Measurements from ENCODE around the gene DLST. TPM values are rescaled to one million over a fixed set of nuclear protein-coding genes. Genes with fewer than 3 reads are reported as not detected.

The DLST gene
- total RNA-seq: 100 to 1,000 TPM in 2 of 4 donors, 10 to 100 TPM in 2; 71.3 to 157 (median 105) TPM

DNA sequence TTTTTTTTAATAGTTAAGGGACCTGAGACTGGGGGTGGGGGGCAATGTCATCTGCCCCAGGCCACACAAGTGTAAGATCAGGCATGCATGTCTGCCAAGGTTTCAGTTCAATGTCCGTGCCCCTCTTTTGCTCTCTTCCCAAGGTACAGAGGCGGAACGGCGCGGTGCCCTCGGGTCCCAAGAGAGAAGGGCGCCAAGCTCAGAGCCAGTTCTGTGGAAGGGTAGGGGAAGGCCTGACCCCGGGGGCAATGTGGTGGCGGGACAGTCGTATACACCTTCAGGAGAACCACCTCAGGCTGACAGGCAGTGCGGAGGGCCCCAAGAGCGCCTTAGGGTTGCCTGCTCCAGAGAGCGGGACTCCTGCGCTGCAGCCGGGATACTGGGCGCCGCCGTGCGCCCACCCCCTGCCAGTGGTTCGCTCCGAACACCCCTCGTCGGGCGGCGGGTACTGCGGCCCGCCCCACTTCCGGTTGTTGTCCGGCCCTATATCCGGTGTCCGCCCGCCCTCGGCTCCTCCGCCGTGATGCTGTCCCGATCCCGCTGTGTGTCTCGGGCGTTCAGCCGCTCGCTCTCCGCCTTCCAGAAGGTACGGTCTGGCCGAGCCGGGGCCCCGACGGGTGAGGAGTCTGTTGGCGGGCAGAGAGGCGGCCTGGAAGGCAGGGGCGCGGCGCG is at the start of gene DLST:
Gene DLST, plus strand, starts transcription at position 486 of the 672 bp plus-strand sequence. Its CDS starts 38 bp downstream, at position 524.
- DNase-seq: peak; percentile 68 to 77
- in situ Hi-C loops (cut with MboI; ENCODE audit: low sequenced_read_pairs in 4 of 4) (no loop called here), intact Hi-C loops (cut with DNase I; ENCODE audit: low total_unique reads) (loop anchor here (2.0 to 10.0 kb wide), 2 partner anchors 21 to 1103 kb away; partner anchors contain the start of genes IFT43 and TGFB3)
- peaks cover 0 to 7% of the 10 kb centered on the region in 2 donors for H3K36me3 ChIP-seq
- H3K9me3 ChIP-seq: no peaks in the 10 kb centered on the region
- peak within 1 kb of the TSS; percentile 94 to 99 (median 95) for H3K27ac ChIP-seq
- ATAC-seq: peak; percentile 90 to 91
- H3K4me1 ChIP-seq: peaks cover 40 to 44% of the 10 kb centered on the region in 2 donors
- H3K27me3 ChIP-seq: no peaks in the 10 kb centered on the region
- TF ChIP-seq POLR2A (IDR thresholded peaks at IDR 0.05): peak; percentile 83 to 87
- TF ChIP-seq CTCF (IDR thresholded peaks at IDR 0.05 in 4 of 5, conservative IDR thresholded peaks at IDR 0.05 in 1 of 5): peak in 1 of 5 experiments; percentile 7
- peak within 1 kb of the TSS; percentile 79 to 94 (median 82) for H3K4me3 ChIP-seq

- Histone ChIP-seq H3K4me3 (no peak overlapping the region), H3K27me3 (no peaks in the 10 kb centered on the region), H3K36me3 (peaks cover 0 to 38% of the 10 kb centered on the region in 2 donors), H3K27ac (no peak overlapping the region), H3K9me3 (no peaks in the 10 kb centered on the region), H3K4me1 (peaks cover 0 to 7% of the 10 kb centered on the region in 2 donors)
- intact Hi-C loops (cut with DNase I; ENCODE audit: low total_unique reads) (no loop called here), in situ Hi-C loops (cut with MboI; ENCODE audit: low sequenced_read_pairs in 4 of 4) (no loop called here)
- ATAC-seq (no peak), DNase-seq (no peak)
- TF ChIP-seq POLR2A (IDR thresholded peaks at IDR 0.05) (no peak), CTCF (IDR thresholded peaks at IDR 0.05 in 4 of 5, conservative IDR thresholded peaks at IDR 0.05 in 1 of 5) (no peak)
These were observed 48.9 kb upstream of the DLST start for GRCh38 chr14:74832849-74833248.

DNA sequence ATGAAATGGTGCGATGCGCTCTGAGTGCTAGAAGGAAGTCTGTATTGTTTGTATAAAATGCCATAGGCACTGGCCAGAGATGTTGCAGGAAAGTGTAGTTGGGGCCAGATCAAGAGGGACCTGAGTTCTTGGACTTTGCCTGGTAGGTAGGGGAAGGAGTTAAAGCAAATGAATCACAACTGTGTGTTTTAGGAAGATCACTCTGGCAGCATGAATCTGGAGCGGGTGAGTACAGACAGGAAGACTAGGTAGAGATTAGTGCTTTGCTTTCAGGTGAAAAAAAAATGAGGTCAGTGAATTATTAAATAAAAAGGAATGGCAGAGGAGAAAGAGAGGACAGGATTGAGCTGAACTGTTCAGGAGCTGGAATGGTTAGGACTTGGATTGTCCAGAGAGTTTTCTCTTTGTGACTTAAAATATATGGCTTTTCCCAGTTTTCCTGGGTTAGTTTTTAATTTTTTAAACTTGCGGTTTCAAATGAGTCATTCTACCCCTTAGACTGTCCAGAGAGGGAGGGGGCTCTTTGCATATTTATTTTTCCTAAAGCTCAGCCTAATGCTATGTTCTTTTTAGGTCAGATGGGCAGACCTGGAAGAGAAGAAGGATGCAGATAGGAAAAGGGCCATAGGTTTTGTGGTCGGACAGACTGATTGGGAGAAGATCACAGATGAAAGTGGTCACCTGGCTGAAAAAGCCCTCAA is 46.9 kb upstream of the DLST start:
- Histone ChIP-seq H3K36me3 (peaks cover 0 to 29% of the 10 kb centered on the region in 2 donors), H3K9me3 (no peaks in the 10 kb centered on the region), H3K4me1 (no peaks in the 10 kb centered on the region), H3K27me3 (no peaks in the 10 kb centered on the region), H3K27ac (no peak overlapping the region), H3K4me3 (no peak overlapping the region)
- ATAC-seq (no peak), DNase-seq (no peak)
- intact Hi-C loops (cut with DNase I; ENCODE audit: low total_unique reads): no loop called here
- in situ Hi-C loops (cut with MboI; ENCODE audit: low sequenced_read_pairs in 4 of 4): no loop called here
- TF ChIP-seq POLR2A (IDR thresholded peaks at IDR 0.05): no peak

- Histone ChIP-seq H3K4me1 (no peaks in the 10 kb centered on the region), H3K27me3 (no peaks in the 10 kb centered on the region), H3K4me3 (no peak overlapping the region), H3K36me3 (peaks cover 0 to 20% of the 10 kb centered on the region in 2 donors), H3K9me3 (no peaks in the 10 kb centered on the region), H3K27ac (no peak overlapping the region)
- intact Hi-C loops (cut with DNase I; ENCODE audit: low total_unique reads) (no loop called here), in situ Hi-C loops (cut with MboI; ENCODE audit: low sequenced_read_pairs in 4 of 4) (no loop called here)
- TF ChIP-seq POLR2A (IDR thresholded peaks at IDR 0.05): no peak
- TF ChIP-seq CTCF (IDR thresholded peaks at IDR 0.05 in 4 of 5, conservative IDR thresholded peaks at IDR 0.05 in 1 of 5): no peak
- DNase-seq: no peak
- no peak for ATAC-seq
These were observed 46.0 kb upstream of the DLST start for GRCh38 chr14:74835645-74836250.

All from gastrocnemius medialis (tissue), 4 donors.